ENCODE measurements around the gene SYT2. TPM values are rescaled to one million over a fixed set of nuclear protein-coding genes. Genes with fewer than 3 reads are reported as not detected.
"Not testable (repeated sequence)": the region's sequence is repeated elsewhere in the genome, so short reads cannot be mapped to it uniquely, and the experiment has no call there.

The SYT2 gene
- total RNA-seq, 1 donor, result under 0.01 TPM

DNA sequence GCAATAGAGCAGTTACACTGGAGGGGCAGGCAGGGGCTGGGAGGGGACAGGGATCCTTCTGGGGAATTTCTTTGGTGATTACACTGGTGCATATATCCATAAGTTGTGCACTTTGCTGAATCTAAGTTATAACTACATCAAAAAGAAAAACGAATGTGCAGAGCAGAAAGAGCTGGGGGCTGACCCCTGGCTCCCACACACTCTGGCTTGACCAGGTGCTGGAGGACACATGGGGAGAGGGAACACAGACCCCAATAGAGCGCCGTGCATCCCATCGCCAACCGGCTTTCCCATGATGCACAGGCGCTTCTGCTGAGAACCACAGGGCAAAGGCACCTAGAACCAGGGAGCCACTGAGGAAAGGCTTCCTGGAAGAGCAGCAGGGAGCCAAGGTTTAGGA is 80.2 kb downstream of the SYT2 start:
- not testable (repeated sequence) for H3K9me3 ChIP-seq (ENCODE audit: low read depth, low read length); H3K4me3 ChIP-seq (ENCODE audit: low read length)
- Histone ChIP-seq H3K4me1 (ENCODE audit: insufficient read depth, low read length) (peaks cover 53% of the 10 kb centered on the region), H3K27me3 (ENCODE audit: insufficient read depth, low read length) (peaks cover 72% of the 10 kb centered on the region)

DNA sequence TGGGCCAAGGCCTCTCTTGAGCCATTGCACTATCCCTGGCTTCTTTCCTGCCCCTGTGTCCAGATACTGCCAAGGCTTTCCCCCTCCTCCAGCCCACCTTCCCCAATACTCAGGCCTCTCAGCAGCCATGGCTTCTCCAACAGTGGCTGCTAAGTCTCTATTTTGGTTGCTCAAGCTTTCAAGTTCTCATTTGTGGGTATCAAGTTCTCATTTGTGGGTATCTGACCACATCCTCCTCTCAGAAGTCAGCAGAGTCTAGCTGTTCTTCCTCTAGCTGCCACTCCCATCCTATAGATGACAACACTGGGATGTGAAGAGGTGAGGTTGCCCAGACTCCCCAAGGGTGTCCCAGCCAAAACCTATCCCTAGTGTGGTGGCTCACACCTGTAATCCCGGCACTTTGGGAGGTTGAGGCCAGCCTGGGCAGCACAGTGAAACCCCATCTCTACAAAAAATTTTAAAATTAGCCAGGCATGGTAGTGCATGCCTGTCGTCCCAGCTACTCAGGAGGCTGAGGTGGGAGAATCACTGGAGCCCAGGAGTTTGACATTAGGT is 80.9 kb downstream of the SYT2 start:
- Histone ChIP-seq H3K27me3 (ENCODE audit: insufficient read depth, low read length) (peaks cover 70% of the 10 kb centered on the region), H3K4me1 (ENCODE audit: insufficient read depth, low read length) (peaks cover 56% of the 10 kb centered on the region)
- not testable (repeated sequence) for H3K4me3 ChIP-seq (ENCODE audit: low read length); H3K9me3 ChIP-seq (ENCODE audit: low read depth, low read length)

DNA sequence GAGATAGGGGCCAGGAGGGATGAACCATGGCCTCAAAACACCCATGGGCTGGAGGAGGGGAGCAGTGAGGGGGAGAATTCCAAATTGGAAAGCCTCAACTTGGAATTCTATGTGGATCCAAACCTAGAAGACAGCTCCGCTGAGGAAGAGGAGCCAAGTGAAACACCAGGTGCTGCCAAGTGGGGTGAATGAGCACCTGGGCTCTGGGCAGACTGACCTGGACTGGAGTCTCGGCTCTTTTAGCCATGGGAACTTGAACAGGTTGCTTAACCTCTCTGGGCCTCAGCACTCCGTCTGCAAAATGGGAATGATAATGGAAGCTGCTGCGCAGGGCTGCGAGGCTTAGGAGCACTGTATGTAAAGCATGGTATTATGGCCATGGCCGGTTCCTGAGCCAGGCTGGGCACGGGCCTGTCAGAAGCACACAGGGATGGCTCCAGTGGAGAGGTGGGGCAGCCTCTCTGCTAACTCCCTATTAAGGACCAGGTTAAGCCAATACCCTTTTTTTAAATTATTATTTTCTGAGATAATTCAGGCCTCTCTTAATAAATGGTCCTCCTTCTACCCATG is 81.5 kb downstream of the SYT2 start:
- Histone ChIP-seq H3K4me1 (ENCODE audit: insufficient read depth, low read length) (peaks cover 56% of the 10 kb centered on the region), H3K27me3 (ENCODE audit: insufficient read depth, low read length) (peaks cover 68% of the 10 kb centered on the region)

DNA sequence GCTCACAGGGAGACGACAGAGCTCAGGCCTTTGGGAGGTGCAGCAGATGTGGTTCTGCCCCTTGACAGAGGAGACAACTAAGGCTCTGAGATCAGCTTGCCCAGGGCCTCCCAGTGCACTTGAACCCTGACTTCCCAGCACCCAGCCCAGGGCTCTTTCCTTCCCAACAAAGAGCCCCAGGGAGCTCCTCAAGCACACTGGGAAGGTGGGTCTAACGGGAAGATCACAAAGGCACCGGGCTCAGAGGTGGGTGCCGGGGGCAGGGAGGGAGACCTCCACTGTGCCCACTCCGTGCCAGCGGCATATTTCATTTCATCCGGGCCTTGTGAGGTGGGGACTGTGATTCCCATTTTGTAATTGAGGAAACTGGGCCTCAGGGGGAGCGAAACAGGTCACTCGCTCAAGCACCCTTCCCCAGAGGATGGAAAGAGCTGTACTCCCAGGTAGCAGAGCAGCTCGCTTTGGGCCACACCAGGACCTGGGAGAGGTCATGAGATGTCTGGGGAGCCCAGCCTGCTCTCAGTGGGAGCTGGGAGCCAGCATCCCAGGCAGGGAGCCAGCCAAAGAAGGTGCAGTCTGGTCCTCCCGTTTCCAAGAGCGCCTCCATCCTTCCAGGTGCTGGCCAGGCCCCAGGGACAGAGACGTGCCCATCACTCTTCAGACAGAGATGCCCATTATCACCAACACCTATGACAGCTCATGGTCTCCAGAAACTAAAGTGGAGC is 82.3 kb downstream of the SYT2 start:
- Histone ChIP-seq H3K27me3 (ENCODE audit: insufficient read depth, low read length) (peaks cover 66% of the 10 kb centered on the region), H3K4me1 (ENCODE audit: insufficient read depth, low read length) (peaks cover 56% of the 10 kb centered on the region), H3K9me3 (ENCODE audit: low read depth, low read length) (no peaks in the 10 kb centered on the region), H3K4me3 (ENCODE audit: low read length) (no peak overlapping the region)

More for the DNA sequence above, 81.5 kb downstream of the SYT2 start:
- Histone ChIP-seq H3K4me3 (ENCODE audit: low read length) (no peak overlapping the region), H3K9me3 (ENCODE audit: low read depth, low read length) (no peaks in the 10 kb centered on the region)

- Histone ChIP-seq H3K27me3 (ENCODE audit: insufficient read depth, low read length) (peaks cover 67% of the 10 kb centered on the region), H3K4me1 (ENCODE audit: insufficient read depth, low read length) (peaks cover 56% of the 10 kb centered on the region)
- H3K4me3 ChIP-seq (ENCODE audit: low read length); H3K9me3 ChIP-seq (ENCODE audit: low read depth, low read length): not testable (repeated sequence)
Measured at GRCh38 chr1:202627036-202627435, 83.2 kb downstream of the SYT2 start.

- H3K4me1 ChIP-seq (ENCODE audit: insufficient read depth, low read length), result peaks cover 46% of the 10 kb centered on the region
- H3K9me3 ChIP-seq (ENCODE audit: low read depth, low read length), result no peaks in the 10 kb centered on the region
- no peak overlapping the region for H3K4me3 ChIP-seq (ENCODE audit: low read length)
- H3K27me3 ChIP-seq (ENCODE audit: insufficient read depth, low read length), result peaks cover 67% of the 10 kb centered on the region
Measured at GRCh38 chr1:202625416-202626360, 84.6 kb downstream of the SYT2 start.

DNA sequence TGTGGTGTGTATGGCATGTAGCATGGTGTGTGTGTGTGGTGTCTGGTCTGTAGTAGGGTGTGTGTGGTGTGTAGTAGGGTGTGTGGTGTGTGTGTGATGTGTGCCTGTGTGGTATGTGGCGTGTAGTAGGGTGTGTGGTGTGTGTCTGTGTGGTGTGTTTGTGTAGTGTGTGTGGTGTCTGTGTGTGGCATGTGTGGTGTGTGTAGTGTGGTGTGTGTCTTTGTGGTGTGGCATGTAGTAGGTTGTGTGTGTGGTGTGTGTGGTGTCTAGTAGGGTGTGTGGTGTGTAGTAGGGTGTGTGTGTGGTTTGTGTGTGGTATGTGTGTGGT is 85.5 kb downstream of the SYT2 start:
- no peaks in the 10 kb centered on the region for H3K9me3 ChIP-seq (ENCODE audit: low read depth, low read length)

GRCh38 chr1:202624088-202624780 is 86.0 kb downstream of the SYT2 start:
- Histone ChIP-seq H3K27me3 (ENCODE audit: insufficient read depth, low read length) (peaks cover 74% of the 10 kb centered on the region), H3K9me3 (ENCODE audit: low read depth, low read length) (no peaks in the 10 kb centered on the region), H3K4me1 (ENCODE audit: insufficient read depth, low read length) (peaks cover 33% of the 10 kb centered on the region), H3K4me3 (ENCODE audit: low read length) (no peak overlapping the region)

More for the DNA sequence above, 85.5 kb downstream of the SYT2 start:
- Histone ChIP-seq H3K27me3 (ENCODE audit: insufficient read depth, low read length) (peaks cover 69% of the 10 kb centered on the region), H3K4me1 (ENCODE audit: insufficient read depth, low read length) (peaks cover 38% of the 10 kb centered on the region), H3K4me3 (ENCODE audit: low read length) (no peak overlapping the region)

- H3K4me1 ChIP-seq (ENCODE audit: insufficient read depth, low read length), result peaks cover 28% of the 10 kb centered on the region
- H3K4me3 ChIP-seq (ENCODE audit: low read length); H3K9me3 ChIP-seq (ENCODE audit: low read depth, low read length): not testable (repeated sequence)
- H3K27me3 ChIP-seq (ENCODE audit: insufficient read depth, low read length), result peaks cover 80% of the 10 kb centered on the region
Measured at GRCh38 chr1:202623476-202623875, 86.8 kb downstream of the SYT2 start.

DNA sequence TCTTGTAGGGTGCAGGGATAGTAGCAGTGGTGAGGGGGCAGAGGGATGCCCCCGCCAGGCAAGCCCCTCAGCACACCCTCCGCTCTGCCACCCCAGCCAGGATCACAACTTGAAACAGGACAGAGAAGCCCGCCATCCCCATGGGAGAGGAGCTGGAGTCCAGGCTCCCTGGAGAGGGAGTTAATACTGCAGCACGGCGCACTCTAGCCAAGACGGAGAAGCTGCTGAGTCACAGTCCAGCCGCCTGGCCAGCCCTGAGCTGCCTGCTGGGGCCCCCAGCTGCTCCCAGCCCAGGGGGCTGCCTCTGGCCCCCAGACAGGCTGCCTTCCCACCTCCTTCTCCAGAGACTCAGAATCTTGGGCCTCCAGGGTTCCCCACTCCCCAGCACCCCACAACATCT is 87.2 kb downstream of the SYT2 start:
- Histone ChIP-seq H3K27me3 (ENCODE audit: insufficient read depth, low read length) (peaks cover 84% of the 10 kb centered on the region), H3K4me3 (ENCODE audit: low read length) (no peak overlapping the region), H3K9me3 (ENCODE audit: low read depth, low read length) (no peaks in the 10 kb centered on the region)

GRCh38 chr1:202622388-202622787 is 87.9 kb downstream of the SYT2 start:
- Histone ChIP-seq H3K4me1 (ENCODE audit: insufficient read depth, low read length) (peaks cover 23% of the 10 kb centered on the region), H3K4me3 (ENCODE audit: low read length) (no peak overlapping the region), H3K9me3 (ENCODE audit: low read depth, low read length) (no peaks in the 10 kb centered on the region), H3K27me3 (ENCODE audit: insufficient read depth, low read length) (peaks cover 85% of the 10 kb centered on the region)

More for the DNA sequence above, 87.2 kb downstream of the SYT2 start:
- H3K4me1 ChIP-seq (ENCODE audit: insufficient read depth, low read length), result peaks cover 28% of the 10 kb centered on the region

- peaks cover 27% of the 10 kb centered on the region for H3K4me1 ChIP-seq (ENCODE audit: insufficient read depth, low read length)
- no peaks in the 10 kb centered on the region for H3K9me3 ChIP-seq (ENCODE audit: low read depth, low read length)
- no peak overlapping the region for H3K4me3 ChIP-seq (ENCODE audit: low read length)
- peaks cover 78% of the 10 kb centered on the region for H3K27me3 ChIP-seq (ENCODE audit: insufficient read depth, low read length)
Measured at GRCh38 chr1:202621446-202621845, 88.8 kb downstream of the SYT2 start.

GRCh38 chr1:202620036-202620435 is 90.2 kb downstream of the SYT2 start:
- H3K4me3 ChIP-seq (ENCODE audit: low read length); H3K9me3 ChIP-seq (ENCODE audit: low read depth, low read length): not testable (repeated sequence)
- Histone ChIP-seq H3K4me1 (ENCODE audit: insufficient read depth, low read length) (peaks cover 35% of the 10 kb centered on the region), H3K27me3 (ENCODE audit: insufficient read depth, low read length) (peaks cover 70% of the 10 kb centered on the region)

- Histone ChIP-seq H3K27me3 (ENCODE audit: insufficient read depth, low read length) (peaks cover 68% of the 10 kb centered on the region), H3K9me3 (ENCODE audit: low read depth, low read length) (no peaks in the 10 kb centered on the region), H3K4me1 (ENCODE audit: insufficient read depth, low read length) (peaks cover 34% of the 10 kb centered on the region), H3K4me3 (ENCODE audit: low read length) (no peak overlapping the region)
Measured at GRCh38 chr1:202619505-202619904, 90.7 kb downstream of the SYT2 start.

All from mononuclear cell (primary cell).